GM23338 (cell line): ENCODE data around the gene UBE2D1. TPM values are rescaled to one million over a fixed set of nuclear protein-coding genes. Genes with fewer than 3 reads are reported as not detected.
A peak's percentile ranks its signal among the peaks of the same experiment; 100 is the strongest.

Experiments
- ATAC-seq: fragments of 200-7000 bp; cut with Tn5 transposase; 3 replicates; pipeline ENCODE4 v1.9.1; 2020
- DNase-seq: peaks from one replicate; pipeline ENCODE4 v3.0.0-alpha.2; 2015; ENCODE audit warnings: low spot score
- H2AFZ ChIP-seq: fragments of 200-600 bp; sonication (generic); 2 replicates; pipeline ENCODE4 v1.8.0; 2016; ENCODE audit warnings: antibody characterized with exemption, mild to moderate bottlenecking, moderate library complexity
- H3F3A ChIP-seq: fragments of 200-600 bp; sonication (generic); replicated peaks from 2 replicates; pipeline ENCODE4 v1.8.0; 2017; ENCODE audit warnings: antibody characterized with exemption, mixed run types, low read depth
- H3K27ac ChIP-seq: fragments of 200-600 bp; sonication (generic); 2 replicates; pipeline ENCODE4 v1.6.1; 2016; ENCODE audit warnings: low read depth
- H3K27me3 ChIP-seq: fragments of 200-600 bp; sonication (generic); 2 replicates; pipeline ENCODE4 v1.8.0; 2016; ENCODE audit warnings: mild to moderate bottlenecking, mixed run types, moderate library complexity; ENCODE audit not compliant: insufficient read depth
- H3K36me3 ChIP-seq: fragments of 200-600 bp; sonication (generic); 2 replicates; pipeline ENCODE4 v1.8.0; 2016; ENCODE audit warnings: mild to moderate bottlenecking; ENCODE audit not compliant: insufficient read depth
- H3K4me1 ChIP-seq: fragments of 200-600 bp; sonication (generic); 2 replicates; pipeline ENCODE4 v1.8.0; 2016; ENCODE audit warnings: mild to moderate bottlenecking, moderate library complexity; ENCODE audit not compliant: insufficient read depth
- H3K4me2 ChIP-seq: fragments of 200-600 bp; sonication (generic); 2 replicates; pipeline ENCODE4 v1.7.1; 2017; ENCODE audit warnings: mixed run types
- H3K4me3 ChIP-seq: fragments of 200-600 bp; sonication (generic); 2 replicates; pipeline ENCODE4 v1.6.1; 2016; ENCODE audit warnings: mixed run types
- H3K79me2 ChIP-seq: fragments of 200-600 bp; sonication (generic); replicated peaks from 2 replicates; pipeline ENCODE4 v1.8.0; 2017; ENCODE audit warnings: mild to moderate bottlenecking; ENCODE audit not compliant: insufficient read depth
- H3K9me2 ChIP-seq: fragments of 200-600 bp; sonication (generic); 2 replicates; pipeline ENCODE4 v1.8.0; 2017; ENCODE audit not compliant: insufficient read depth
- H4K20me1 ChIP-seq: fragments of 200-600 bp; sonication (generic); replicated peaks from 2 replicates; pipeline ENCODE4 v1.8.0; 2017; ENCODE audit warnings: mild to moderate bottlenecking; ENCODE audit not compliant: insufficient read depth
- H3K27ac Mint-ChIP-seq: 2 replicates; pipeline ENCODE4 v1.8.0; 2020; ENCODE audit warnings: inconsistent platforms, mild to moderate bottlenecking, moderate library complexity, mixed read lengths
- H3K27me3 Mint-ChIP-seq: 3 replicates; pipeline ENCODE4 v1.8.0; 2022; ENCODE audit warnings: low read depth, mild to moderate bottlenecking, moderate library complexity, mixed read lengths, inconsistent platforms; ENCODE audit not compliant: insufficient read depth, poor library complexity
- H3K36me3 Mint-ChIP-seq: 3 replicates; pipeline ENCODE4 v1.8.0; 2021; ENCODE audit warnings: low read depth, mild to moderate bottlenecking, inconsistent platforms, moderate library complexity, mixed read lengths
- H3K4me1 Mint-ChIP-seq: 3 replicates; pipeline ENCODE4 v1.8.0; 2020; ENCODE audit warnings: mild to moderate bottlenecking, inconsistent platforms, mixed read lengths
- H3K4me3 Mint-ChIP-seq: 3 replicates; pipeline ENCODE4 v1.8.0; 2021; ENCODE audit warnings: moderate library complexity, mild to moderate bottlenecking, inconsistent platforms, mixed read lengths
- H3K9me3 Mint-ChIP-seq: 3 replicates; pipeline ENCODE4 v1.8.0; 2020; ENCODE audit warnings: moderate library complexity, mild to moderate bottlenecking, inconsistent platforms, mixed read lengths
- NANOG ChIP-seq: IDR thresholded peaks from 2 replicates; pipeline ENCODE4 v1.6.1; 2016; ENCODE audit warnings: antibody characterized with exemption, borderline replicate concordance
- ZNF114 ChIP-seq: fragments of 250-450 bp; sonication (Bioruptor Pico); IDR thresholded peaks from 2 replicates; pipeline ENCODE4 v1.5.0; 2020; ENCODE audit warnings: mild to moderate bottlenecking, moderate library complexity
- polyA plus RNA-seq: library from polyadenylated mRNA; unstranded; fragments of >200 nt; fragmentation: Nextera tagmentation; extraction: Ambion mirVana; gene quantifications from 2 replicates; pipeline ENCODE4 v1.2.1, GENCODE V29; 2016
- total RNA-seq: library from RNA; depleted of rRNA; stranded (reverse); fragments of >200 nt; shearing (Covaris generic); gene quantifications from 2 replicates; pipeline ENCODE4 v1.2.3, GENCODE V29; 2014
- TF ChIP-seq, protein P1 (sequence below): fragments of 250-450 bp; sonication (Bioruptor Pico); IDR thresholded peaks from 2 replicates; pipeline ENCODE4 v1.5.0; 2020; ENCODE audit warnings: mild to moderate bottlenecking, moderate library complexity
- TF ChIP-seq, protein P2 (sequence below), 2 experiments: fragments of 200-600 bp in 1 of 2; sonication (generic) in 1 of 2; conservative IDR thresholded peaks; 2 replicates each; pipeline versions ENCODE4 v1.5.1 to v1.6.1; 2016 to 2017; ENCODE audit warnings: antibody characterized with exemption in 2 of 2, low read depth in 2 of 2, mild to moderate bottlenecking in 2 of 2, moderate library complexity in 1 of 2

UBE2D1 gene
- total and polyA plus RNA-seq, 2 experiments from 2014 or later = 39.5 to 64.9 TPM

DNA sequence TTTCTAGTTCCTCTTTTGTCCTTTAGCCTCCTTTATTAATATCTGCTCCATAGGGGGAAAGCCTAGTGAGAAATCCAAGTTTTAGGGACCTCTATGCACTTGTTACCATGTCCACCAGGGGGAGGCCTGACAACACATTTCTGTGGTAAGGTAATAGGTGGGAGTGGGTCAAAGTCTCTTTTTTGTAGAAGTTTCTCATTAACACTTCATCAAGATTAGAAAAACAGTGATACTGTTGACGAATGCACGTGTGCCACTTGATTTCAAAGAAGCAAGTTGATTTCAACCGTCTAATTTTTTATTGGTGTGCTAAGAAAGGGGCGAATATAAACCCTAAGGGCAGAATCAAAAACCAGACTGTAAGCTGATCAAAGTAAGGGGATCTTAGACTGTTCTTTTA lies 35.2 kb upstream of the UBE2D1 start:
- H3K4me3 ChIP-seq = no peak overlapping the region
- Mint-ChIP-seq H3K36me3 (no peaks in the 10 kb centered on the region), H3K9me3 (no peaks in the 10 kb centered on the region; the same call in 2 of the 3 replicates), H3K4me3 (no peak overlapping the region), H3K27me3 (peaks cover 1% of the 10 kb centered on the region), H3K4me1 (peaks cover 13% of the 10 kb centered on the region; the same call in 2 of the 3 replicates), H3K27ac (peak overlapping the region; percentile 76; the same call in 1 of the 2 replicates)
- no peaks in the 10 kb centered on the region for H3K27me3 ChIP-seq
- ATAC-seq = peak; percentile 92
- no peak overlapping the region for H3K27ac ChIP-seq
- TF ChIP-seq, protein P1, sequence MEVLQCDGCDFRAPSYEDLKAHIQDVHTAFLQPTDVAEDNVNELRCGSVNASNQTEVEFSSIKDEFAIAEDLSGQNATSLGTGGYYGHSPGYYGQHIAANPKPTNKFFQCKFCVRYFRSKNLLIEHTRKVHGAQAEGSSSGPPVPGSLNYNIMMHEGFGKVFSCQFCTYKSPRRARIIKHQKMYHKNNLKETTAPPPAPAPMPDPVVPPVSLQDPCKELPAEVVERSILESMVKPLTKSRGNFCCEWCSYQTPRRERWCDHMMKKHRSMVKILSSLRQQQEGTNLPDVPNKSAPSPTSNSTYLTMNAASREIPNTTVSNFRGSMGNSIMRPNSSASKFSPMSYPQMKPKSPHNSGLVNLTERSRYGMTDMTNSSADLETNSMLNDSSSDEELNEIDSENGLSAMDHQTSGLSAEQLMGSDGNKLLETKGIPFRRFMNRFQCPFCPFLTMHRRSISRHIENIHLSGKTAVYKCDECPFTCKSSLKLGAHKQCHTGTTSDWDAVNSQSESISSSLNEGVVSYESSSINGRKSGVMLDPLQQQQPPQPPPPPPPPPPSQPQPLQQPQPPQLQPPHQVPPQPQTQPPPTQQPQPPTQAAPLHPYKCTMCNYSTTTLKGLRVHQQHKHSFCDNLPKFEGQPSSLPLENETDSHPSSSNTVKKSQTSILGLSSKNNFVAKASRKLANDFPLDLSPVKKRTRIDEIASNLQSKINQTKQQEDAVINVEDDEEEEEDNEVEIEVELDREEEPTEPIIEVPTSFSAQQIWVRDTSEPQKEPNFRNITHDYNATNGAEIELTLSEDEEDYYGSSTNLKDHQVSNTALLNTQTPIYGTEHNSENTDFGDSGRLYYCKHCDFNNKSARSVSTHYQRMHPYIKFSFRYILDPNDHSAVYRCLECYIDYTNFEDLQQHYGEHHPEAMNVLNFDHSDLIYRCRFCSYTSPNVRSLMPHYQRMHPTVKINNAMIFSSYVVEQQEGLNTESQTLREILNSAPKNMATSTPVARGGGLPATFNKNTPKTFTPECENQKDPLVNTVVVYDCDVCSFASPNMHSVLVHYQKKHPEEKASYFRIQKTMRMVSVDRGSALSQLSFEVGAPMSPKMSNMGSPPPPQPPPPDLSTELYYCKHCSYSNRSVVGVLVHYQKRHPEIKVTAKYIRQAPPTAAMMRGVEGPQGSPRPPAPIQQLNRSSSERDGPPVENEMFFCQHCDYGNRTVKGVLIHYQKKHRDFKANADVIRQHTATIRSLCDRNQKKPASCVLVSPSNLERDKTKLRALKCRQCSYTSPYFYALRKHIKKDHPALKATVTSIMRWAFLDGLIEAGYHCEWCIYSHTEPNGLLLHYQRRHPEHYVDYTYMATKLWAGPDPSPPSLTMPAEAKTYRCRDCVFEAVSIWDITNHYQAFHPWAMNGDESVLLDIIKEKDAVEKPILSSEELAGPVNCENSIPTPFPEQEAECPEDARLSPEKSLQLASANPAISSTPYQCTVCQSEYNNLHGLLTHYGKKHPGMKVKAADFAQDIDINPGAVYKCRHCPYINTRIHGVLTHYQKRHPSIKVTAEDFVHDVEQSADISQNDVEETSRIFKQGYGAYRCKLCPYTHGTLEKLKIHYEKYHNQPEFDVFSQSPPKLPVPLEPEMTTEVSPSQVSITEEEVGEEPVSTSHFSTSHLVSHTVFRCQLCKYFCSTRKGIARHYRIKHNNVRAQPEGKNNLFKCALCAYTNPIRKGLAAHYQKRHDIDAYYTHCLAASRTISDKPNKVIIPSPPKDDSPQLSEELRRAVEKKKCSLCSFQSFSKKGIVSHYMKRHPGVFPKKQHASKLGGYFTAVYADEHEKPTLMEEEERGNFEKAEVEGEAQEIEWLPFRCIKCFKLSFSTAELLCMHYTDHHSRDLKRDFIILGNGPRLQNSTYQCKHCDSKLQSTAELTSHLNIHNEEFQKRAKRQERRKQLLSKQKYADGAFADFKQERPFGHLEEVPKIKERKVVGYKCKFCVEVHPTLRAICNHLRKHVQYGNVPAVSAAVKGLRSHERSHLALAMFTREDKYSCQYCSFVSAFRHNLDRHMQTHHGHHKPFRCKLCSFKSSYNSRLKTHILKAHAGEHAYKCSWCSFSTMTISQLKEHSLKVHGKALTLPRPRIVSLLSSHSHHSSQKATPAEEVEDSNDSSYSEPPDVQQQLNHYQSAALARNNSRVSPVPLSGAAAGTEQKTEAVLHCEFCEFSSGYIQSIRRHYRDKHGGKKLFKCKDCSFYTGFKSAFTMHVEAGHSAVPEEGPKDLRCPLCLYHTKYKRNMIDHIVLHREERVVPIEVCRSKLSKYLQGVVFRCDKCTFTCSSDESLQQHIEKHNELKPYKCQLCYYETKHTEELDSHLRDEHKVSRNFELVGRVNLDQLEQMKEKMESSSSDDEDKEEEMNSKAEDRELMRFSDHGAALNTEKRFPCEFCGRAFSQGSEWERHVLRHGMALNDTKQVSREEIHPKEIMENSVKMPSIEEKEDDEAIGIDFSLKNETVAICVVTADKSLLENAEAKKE (CRISPR knock-in tag) = no peak
- TF ChIP-seq, protein P2, sequence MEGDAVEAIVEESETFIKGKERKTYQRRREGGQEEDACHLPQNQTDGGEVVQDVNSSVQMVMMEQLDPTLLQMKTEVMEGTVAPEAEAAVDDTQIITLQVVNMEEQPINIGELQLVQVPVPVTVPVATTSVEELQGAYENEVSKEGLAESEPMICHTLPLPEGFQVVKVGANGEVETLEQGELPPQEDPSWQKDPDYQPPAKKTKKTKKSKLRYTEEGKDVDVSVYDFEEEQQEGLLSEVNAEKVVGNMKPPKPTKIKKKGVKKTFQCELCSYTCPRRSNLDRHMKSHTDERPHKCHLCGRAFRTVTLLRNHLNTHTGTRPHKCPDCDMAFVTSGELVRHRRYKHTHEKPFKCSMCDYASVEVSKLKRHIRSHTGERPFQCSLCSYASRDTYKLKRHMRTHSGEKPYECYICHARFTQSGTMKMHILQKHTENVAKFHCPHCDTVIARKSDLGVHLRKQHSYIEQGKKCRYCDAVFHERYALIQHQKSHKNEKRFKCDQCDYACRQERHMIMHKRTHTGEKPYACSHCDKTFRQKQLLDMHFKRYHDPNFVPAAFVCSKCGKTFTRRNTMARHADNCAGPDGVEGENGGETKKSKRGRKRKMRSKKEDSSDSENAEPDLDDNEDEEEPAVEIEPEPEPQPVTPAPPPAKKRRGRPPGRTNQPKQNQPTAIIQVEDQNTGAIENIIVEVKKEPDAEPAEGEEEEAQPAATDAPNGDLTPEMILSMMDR (conservative IDR thresholded peaks at IDR 0.05; ENCODE audit: low read depth in 2 of 2) = peak; percentile 91 to 98
- no peak overlapping the region for H3K4me2 ChIP-seq
- no peak overlapping the region for H2AFZ ChIP-seq
- peak; percentile 85 for DNase-seq
- H3K36me3 ChIP-seq = no peaks in the 10 kb centered on the region
- H3K9me2 ChIP-seq = no peaks in the 10 kb centered on the region
- H3K79me2 ChIP-seq = no peaks in the 10 kb centered on the region
- H4K20me1 ChIP-seq = no peaks in the 10 kb centered on the region
- peaks cover 13% of the 10 kb centered on the region for H3K4me1 ChIP-seq
- no peaks in the 10 kb centered on the region for H3F3A ChIP-seq

GRCh38 chr10:58300676-58301075 lies 34.1 kb upstream of the UBE2D1 start:
- no peak overlapping the region for H3K27ac ChIP-seq
- H3K4me1 Mint-ChIP-seq = peaks cover 8% of the 10 kb centered on the region; the same call in 1 of the 3 replicates
- H3K9me3 Mint-ChIP-seq = no peaks in the 10 kb centered on the region; the same call in 2 of the 3 replicates
- no peaks in the 10 kb centered on the region for H3K9me2 ChIP-seq
- no peak overlapping the region for H3K4me2 ChIP-seq
- H3F3A ChIP-seq = no peaks in the 10 kb centered on the region
- H3K27ac Mint-ChIP-seq = no peak overlapping the region
- H3K4me1 ChIP-seq = peaks cover 8% of the 10 kb centered on the region
- H3K36me3 ChIP-seq = no peaks in the 10 kb centered on the region
- no peaks in the 10 kb centered on the region for H3K79me2 ChIP-seq
- no peaks in the 10 kb centered on the region for H3K36me3 Mint-ChIP-seq
- DNase-seq (no peak), ATAC-seq (no peak)
- H4K20me1 ChIP-seq = no peaks in the 10 kb centered on the region
- H3K27me3 Mint-ChIP-seq = peaks cover 1% of the 10 kb centered on the region
- H3K4me3 Mint-ChIP-seq = no peak overlapping the region
- no peak overlapping the region for H3K4me3 ChIP-seq
- H3K27me3 ChIP-seq = no peaks in the 10 kb centered on the region
- no peak overlapping the region for H2AFZ ChIP-seq
- TF ChIP-seq ZNF114 (CRISPR knock-in tag) (no peak), NANOG (no peak)
- TF ChIP-seq, protein P2 (conservative IDR thresholded peaks at IDR 0.05; ENCODE audit: low read depth in 2 of 2) = no peak
